ENCODE measurements around the gene RAET1G.
"Not testable (repeated sequence)": the region's sequence is repeated elsewhere in the genome, so short reads cannot be mapped to it uniquely, and the experiment has no call there.

The RAET1G gene

GRCh38 chr6:149895833-149896271, 27.1 kb downstream of the RAET1G start:
- Histone ChIP-seq H3K9ac (ENCODE audit: low read length) (no peak overlapping the region), H3K9me2 (replicated peaks; ENCODE audit: insufficient read depth, low read length) (no peaks in the 10 kb centered on the region), H3K27me3 (replicated peaks; ENCODE audit: insufficient read depth, low read length) (peaks cover 29% of the 10 kb centered on the region), H2AFZ (ENCODE audit: low read length) (no peak overlapping the region), H3K4me2 (ENCODE audit: low read depth, low read length) (no peak overlapping the region), H3F3A (ENCODE audit: insufficient read depth, low read length) (no peaks in the 10 kb centered on the region), H3K4me1 (ENCODE audit: low read length) (no peaks in the 10 kb centered on the region), H3K27ac (ENCODE audit: low read length) (no peak overlapping the region), H3K4me3 (ENCODE audit: low read length) (no peak overlapping the region), H3K79me2 (ENCODE audit: low read length) (no peaks in the 10 kb centered on the region), H3K9me3 (replicated peaks; ENCODE audit: insufficient read depth, low read length) (no peaks in the 10 kb centered on the region), H3K36me3 (replicated peaks; ENCODE audit: insufficient read depth, low read length) (no peaks in the 10 kb centered on the region), H4K20me1 (ENCODE audit: insufficient read depth, low read length) (no peaks in the 10 kb centered on the region)
- no peak for DNase-seq
- TF ChIP-seq EZH2phosphoT487 (IDR thresholded peaks at IDR 0.05; ENCODE audit: low read length), result no peak
- no peak for TF ChIP-seq EZH2 (optimal IDR thresholded peaks at IDR 0.05; ENCODE audit: low read depth, low read length)
- TF ChIP-seq, protein P1, sequence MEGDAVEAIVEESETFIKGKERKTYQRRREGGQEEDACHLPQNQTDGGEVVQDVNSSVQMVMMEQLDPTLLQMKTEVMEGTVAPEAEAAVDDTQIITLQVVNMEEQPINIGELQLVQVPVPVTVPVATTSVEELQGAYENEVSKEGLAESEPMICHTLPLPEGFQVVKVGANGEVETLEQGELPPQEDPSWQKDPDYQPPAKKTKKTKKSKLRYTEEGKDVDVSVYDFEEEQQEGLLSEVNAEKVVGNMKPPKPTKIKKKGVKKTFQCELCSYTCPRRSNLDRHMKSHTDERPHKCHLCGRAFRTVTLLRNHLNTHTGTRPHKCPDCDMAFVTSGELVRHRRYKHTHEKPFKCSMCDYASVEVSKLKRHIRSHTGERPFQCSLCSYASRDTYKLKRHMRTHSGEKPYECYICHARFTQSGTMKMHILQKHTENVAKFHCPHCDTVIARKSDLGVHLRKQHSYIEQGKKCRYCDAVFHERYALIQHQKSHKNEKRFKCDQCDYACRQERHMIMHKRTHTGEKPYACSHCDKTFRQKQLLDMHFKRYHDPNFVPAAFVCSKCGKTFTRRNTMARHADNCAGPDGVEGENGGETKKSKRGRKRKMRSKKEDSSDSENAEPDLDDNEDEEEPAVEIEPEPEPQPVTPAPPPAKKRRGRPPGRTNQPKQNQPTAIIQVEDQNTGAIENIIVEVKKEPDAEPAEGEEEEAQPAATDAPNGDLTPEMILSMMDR (IDR thresholded peaks at IDR 0.05; ENCODE audit: low read length), result no peak

- H3K36me3 ChIP-seq (replicated peaks; ENCODE audit: insufficient read depth, low read length), result no peaks in the 10 kb centered on the region
- no peak overlapping the region for H3K9ac ChIP-seq (ENCODE audit: low read length)
- no peak for DNase-seq
- no peaks in the 10 kb centered on the region for H3K9me2 ChIP-seq (replicated peaks; ENCODE audit: insufficient read depth, low read length)
- no peak overlapping the region for H3K4me2 ChIP-seq (ENCODE audit: low read depth, low read length)
- no peak for TF ChIP-seq EZH2 (optimal IDR thresholded peaks at IDR 0.05; ENCODE audit: low read depth, low read length)
- TF ChIP-seq, protein P1 (IDR thresholded peaks at IDR 0.05; ENCODE audit: low read length), result no peak
- no peak for TF ChIP-seq EZH2phosphoT487 (IDR thresholded peaks at IDR 0.05; ENCODE audit: low read length)
- H2AFZ ChIP-seq (ENCODE audit: low read length), result no peak overlapping the region
- no peak overlapping the region for H3K4me3 ChIP-seq (ENCODE audit: low read length)
- H3K27ac ChIP-seq (ENCODE audit: low read length), result no peak overlapping the region
- H3K9me3 ChIP-seq (replicated peaks; ENCODE audit: insufficient read depth, low read length), result no peaks in the 10 kb centered on the region
- no peaks in the 10 kb centered on the region for H3K4me1 ChIP-seq (ENCODE audit: low read length)
- H3F3A ChIP-seq (ENCODE audit: insufficient read depth, low read length), result no peaks in the 10 kb centered on the region
- H4K20me1 ChIP-seq (ENCODE audit: insufficient read depth, low read length), result no peaks in the 10 kb centered on the region
- peaks cover 29% of the 10 kb centered on the region for H3K27me3 ChIP-seq (replicated peaks; ENCODE audit: insufficient read depth, low read length)
- H3K79me2 ChIP-seq (ENCODE audit: low read length), result no peaks in the 10 kb centered on the region
Observed at GRCh38 chr6:149895048-149895590, 27.8 kb downstream of the RAET1G start.

- not testable (repeated sequence) for H3K79me2 ChIP-seq (ENCODE audit: low read length); H3K4me3 ChIP-seq (ENCODE audit: low read length); H3K4me2 ChIP-seq (ENCODE audit: low read depth, low read length); DNase-seq; H4K20me1 ChIP-seq (ENCODE audit: insufficient read depth, low read length); H3F3A ChIP-seq (ENCODE audit: insufficient read depth, low read length); H3K27ac ChIP-seq (ENCODE audit: low read length); H2AFZ ChIP-seq (ENCODE audit: low read length); H3K4me1 ChIP-seq (ENCODE audit: low read length); H3K9me3 ChIP-seq (replicated peaks; ENCODE audit: insufficient read depth, low read length); H3K36me3 ChIP-seq (replicated peaks; ENCODE audit: insufficient read depth, low read length); H3K9me2 ChIP-seq (replicated peaks; ENCODE audit: insufficient read depth, low read length); H3K9ac ChIP-seq (ENCODE audit: low read length)
- peaks cover 34% of the 10 kb centered on the region; the same call in 1 of the 2 replicates for H3K27me3 ChIP-seq (replicated peaks; ENCODE audit: insufficient read depth, low read length)
Observed at GRCh38 chr6:149891864-149892263, 31.1 kb downstream of the RAET1G start.

- Histone ChIP-seq H3K4me2 (ENCODE audit: low read depth, low read length) (no peak overlapping the region), H2AFZ (ENCODE audit: low read length) (no peak overlapping the region), H3K27ac (ENCODE audit: low read length) (no peak overlapping the region), H3K36me3 (replicated peaks; ENCODE audit: insufficient read depth, low read length) (no peaks in the 10 kb centered on the region), H3K79me2 (ENCODE audit: low read length) (no peaks in the 10 kb centered on the region), H3K9me3 (replicated peaks; ENCODE audit: insufficient read depth, low read length) (no peaks in the 10 kb centered on the region), H4K20me1 (ENCODE audit: insufficient read depth, low read length) (no peaks in the 10 kb centered on the region), H3F3A (ENCODE audit: insufficient read depth, low read length) (no peaks in the 10 kb centered on the region), H3K9me2 (replicated peaks; ENCODE audit: insufficient read depth, low read length) (no peaks in the 10 kb centered on the region), H3K4me3 (ENCODE audit: low read length) (no peak overlapping the region), H3K27me3 (replicated peaks; ENCODE audit: insufficient read depth, low read length) (peaks cover 37% of the 10 kb centered on the region; the same call in 1 of the 2 replicates), H3K4me1 (ENCODE audit: low read length) (no peaks in the 10 kb centered on the region), H3K9ac (ENCODE audit: low read length) (no peak overlapping the region)
- no peak for DNase-seq
- TF ChIP-seq EZH2 (optimal IDR thresholded peaks at IDR 0.05; ENCODE audit: low read depth, low read length) (no peak), EZH2phosphoT487 (IDR thresholded peaks at IDR 0.05; ENCODE audit: low read length) (no peak)
- TF ChIP-seq, protein P1 (IDR thresholded peaks at IDR 0.05; ENCODE audit: low read length), result no peak
Observed at GRCh38 chr6:149891259-149891658, 31.7 kb downstream of the RAET1G start.

All from MM.1S (cell line).